Activated T-cell treated with anti-CD3 and anti-CD28 coated beads, Interleukin-2, amount 50 U/mL, for 24 hours (primary cell): ENCODE data around the gene TRAP1.
"Not testable (repeated sequence)": the region's sequence is repeated elsewhere in the genome, so short reads cannot be mapped to it uniquely, and the experiment has no call there.

ENCODE experiments used
- DNase-seq: peaks from one replicate; pipeline ENCODE4 v3.0.0-alpha.2; 2020
- H3K27ac Mint-ChIP-seq: 2 replicates; pipeline ENCODE4 v1.8.0; 2020; ENCODE audit warnings: mild to moderate bottlenecking, mixed read lengths
- H3K27me3 Mint-ChIP-seq: 2 replicates; pipeline ENCODE4 v1.8.0; 2020; ENCODE audit warnings: mixed read lengths
- H3K36me3 Mint-ChIP-seq: 2 replicates; pipeline ENCODE4 v1.8.0; 2020; ENCODE audit warnings: low read depth, mixed read lengths
- H3K4me1 Mint-ChIP-seq: 2 replicates; pipeline ENCODE4 v1.8.0; 2020; ENCODE audit warnings: low read depth, mixed read lengths
- H3K4me3 Mint-ChIP-seq: 2 replicates; pipeline ENCODE4 v1.8.0; 2020; ENCODE audit warnings: mild to moderate bottlenecking, moderate library complexity, mixed read lengths
- H3K9me3 Mint-ChIP-seq: 2 replicates; pipeline ENCODE4 v1.8.0; 2020; ENCODE audit warnings: mixed read lengths

Gene TRAP1

GRCh38 chr16:3730161-3731125 is 13.1 kb upstream of the TRAP1 start:
- no peak for DNase-seq
- no peaks in the 10 kb centered on the region for H3K9me3 Mint-ChIP-seq
- H3K27ac Mint-ChIP-seq, result no peak overlapping the region
- no peaks in the 10 kb centered on the region for H3K27me3 Mint-ChIP-seq
- H3K36me3 Mint-ChIP-seq, result peaks cover 80% of the 10 kb centered on the region
- no peaks in the 10 kb centered on the region for H3K4me1 Mint-ChIP-seq
- no peak overlapping the region for H3K4me3 Mint-ChIP-seq

DNA sequence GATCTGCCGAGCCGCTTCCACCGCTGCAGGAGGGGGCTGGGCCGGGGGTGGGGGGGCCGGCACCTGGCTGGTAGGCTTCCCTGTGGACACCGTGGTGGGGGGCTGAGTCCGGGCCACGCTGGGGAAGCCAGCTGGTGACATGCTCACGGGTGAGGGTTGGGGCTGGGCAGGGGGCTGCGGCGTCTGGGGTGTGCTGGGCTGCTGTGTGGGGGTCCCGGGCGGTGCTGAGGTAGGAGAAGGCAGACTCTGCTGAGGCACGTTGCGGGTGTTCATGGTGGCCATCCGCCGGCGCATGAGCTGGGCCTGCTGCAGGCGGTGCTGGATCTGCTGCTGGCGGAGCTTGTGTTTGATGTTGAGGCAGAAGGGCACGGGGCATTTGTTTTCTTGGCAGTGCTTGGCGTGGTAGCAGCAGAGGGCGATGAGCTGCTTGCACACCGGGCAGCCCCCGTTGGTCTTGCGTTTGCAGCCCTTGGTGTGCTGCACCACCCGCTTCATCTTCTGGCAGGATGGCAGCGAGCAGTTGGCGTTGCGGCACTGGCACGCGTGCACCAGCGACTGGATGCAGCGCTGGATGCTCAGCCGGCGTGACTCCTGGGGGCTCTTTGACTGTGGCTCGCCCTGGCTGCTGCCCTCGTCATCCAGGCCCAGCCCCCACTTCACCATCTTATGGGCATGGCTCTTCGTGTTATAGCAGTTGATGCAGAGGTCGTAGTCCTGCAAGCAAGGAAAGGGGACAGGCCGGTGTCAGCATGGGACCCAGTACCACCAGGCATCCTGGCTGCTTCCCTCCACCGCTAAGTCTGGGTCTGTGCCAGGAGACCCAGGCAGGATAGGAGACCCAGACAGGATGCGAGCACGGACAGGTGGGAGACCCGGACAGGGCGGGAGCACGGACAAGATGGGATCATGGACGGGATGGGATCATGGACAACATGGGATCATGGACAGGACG is 12.1 kb upstream of the TRAP1 start:
- no peak overlapping the region for H3K27ac Mint-ChIP-seq
- DNase-seq, result no peak
- H3K27me3 Mint-ChIP-seq, result no peaks in the 10 kb centered on the region
- H3K36me3 Mint-ChIP-seq, result peaks cover 70% of the 10 kb centered on the region
- H3K4me1 Mint-ChIP-seq, result no peaks in the 10 kb centered on the region
- H3K4me3 Mint-ChIP-seq, result no peak overlapping the region
- no peaks in the 10 kb centered on the region for H3K9me3 Mint-ChIP-seq

- no peak overlapping the region for H3K4me3 Mint-ChIP-seq
- H3K4me1 Mint-ChIP-seq, result no peaks in the 10 kb centered on the region
- peaks cover 64% of the 10 kb centered on the region for H3K36me3 Mint-ChIP-seq
- DNase-seq, result no peak
- H3K27ac Mint-ChIP-seq, result no peak overlapping the region
- no peaks in the 10 kb centered on the region for H3K27me3 Mint-ChIP-seq
- no peaks in the 10 kb centered on the region for H3K9me3 Mint-ChIP-seq
These were observed 11.3 kb upstream of the TRAP1 start for GRCh38 chr16:3728424-3729160.

- Mint-ChIP-seq H3K27me3 (no peaks in the 10 kb centered on the region), H3K36me3 (peaks cover 59% of the 10 kb centered on the region), H3K27ac (peak overlapping the region; percentile 61)
These were observed 10.6 kb upstream of the TRAP1 start for GRCh38 chr16:3727806-3728381.

GRCh38 chr16:3726021-3726687 is 8.8 kb upstream of the TRAP1 start:
- H3K4me3 Mint-ChIP-seq, result no peak overlapping the region
- H3K36me3 Mint-ChIP-seq, result peaks cover 41% of the 10 kb centered on the region
- no peaks in the 10 kb centered on the region for H3K9me3 Mint-ChIP-seq
- H3K4me1 Mint-ChIP-seq, result no peaks in the 10 kb centered on the region
- H3K27ac Mint-ChIP-seq, result no peak overlapping the region
- DNase-seq, result no peak
- H3K27me3 Mint-ChIP-seq, result no peaks in the 10 kb centered on the region

More at GRCh38 chr16:3727806-3728381, 10.6 kb upstream of the TRAP1 start:
- no peak for DNase-seq
- H3K4me1 Mint-ChIP-seq, result no peaks in the 10 kb centered on the region
- no peak overlapping the region for H3K4me3 Mint-ChIP-seq
- no peaks in the 10 kb centered on the region for H3K9me3 Mint-ChIP-seq

DNA sequence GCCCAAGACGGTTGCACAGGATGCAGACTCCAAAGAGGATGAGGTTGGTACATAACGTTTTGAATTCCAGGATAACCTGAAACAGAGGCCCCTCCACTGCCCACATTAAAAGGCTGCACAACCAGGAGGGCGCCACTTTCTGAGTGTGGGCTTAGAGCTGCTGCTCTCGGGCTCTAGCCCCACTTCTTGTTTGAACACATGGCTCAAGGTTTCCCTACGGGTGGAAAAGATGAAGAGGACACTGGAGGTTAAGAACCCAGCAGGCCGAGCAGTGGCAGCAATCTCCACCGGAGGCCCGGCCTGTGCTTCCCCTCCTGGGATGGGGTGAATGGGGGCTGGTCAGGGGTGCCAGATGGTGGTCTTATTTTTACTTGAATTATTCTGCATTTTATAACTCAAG is 8.0 kb upstream of the TRAP1 start:
- Mint-ChIP-seq H3K27ac (no peak overlapping the region), H3K4me1 (no peaks in the 10 kb centered on the region), H3K36me3 (peaks cover 32% of the 10 kb centered on the region), H3K27me3 (no peaks in the 10 kb centered on the region), H3K4me3 (no peak overlapping the region), H3K9me3 (no peaks in the 10 kb centered on the region)
- DNase-seq, result no peak

- H3K4me3 Mint-ChIP-seq, result no peak overlapping the region
- no peaks in the 10 kb centered on the region for H3K9me3 Mint-ChIP-seq
- DNase-seq, result no peak
- peaks cover 8% of the 10 kb centered on the region for H3K36me3 Mint-ChIP-seq
- peaks cover 6% of the 10 kb centered on the region for H3K4me1 Mint-ChIP-seq
- H3K27me3 Mint-ChIP-seq, result no peaks in the 10 kb centered on the region
- H3K27ac Mint-ChIP-seq, result no peak overlapping the region
These were observed 5.2 kb upstream of the TRAP1 start for GRCh38 chr16:3722508-3722907.

- peaks cover 16% of the 10 kb centered on the region for H3K4me1 Mint-ChIP-seq
- H3K4me3 Mint-ChIP-seq, result no peak overlapping the region
- no peak for DNase-seq
- no peaks in the 10 kb centered on the region for H3K27me3 Mint-ChIP-seq
- no peaks in the 10 kb centered on the region for H3K9me3 Mint-ChIP-seq
- H3K36me3 Mint-ChIP-seq, result peaks cover 14% of the 10 kb centered on the region
- peak overlapping the region; percentile 9 for H3K27ac Mint-ChIP-seq
These were observed 3.1 kb upstream of the TRAP1 start for GRCh38 chr16:3720418-3720817.

DNA sequence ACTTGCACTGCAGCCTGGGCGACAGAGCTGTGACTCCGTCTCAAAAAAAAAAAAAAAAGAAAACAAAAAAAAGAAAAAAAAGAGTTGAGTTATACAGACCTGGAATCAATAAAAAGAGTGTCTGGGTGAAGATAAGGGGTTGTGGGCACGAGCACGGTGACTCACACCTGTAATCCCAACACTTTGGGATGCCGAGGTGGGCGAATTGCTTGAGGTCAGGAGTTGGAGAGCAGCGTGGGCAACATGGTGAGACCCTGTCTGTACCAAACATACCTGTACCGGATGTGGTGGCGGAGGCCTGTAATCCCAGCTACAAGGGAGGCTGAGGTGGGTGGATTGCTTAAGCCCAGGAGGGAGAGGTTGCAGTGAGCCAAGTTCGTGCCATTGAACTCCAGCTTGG is 1.3 kb upstream of the TRAP1 start:
- Mint-ChIP-seq H3K27me3 (no peaks in the 10 kb centered on the region), H3K4me3 (peak overlapping the region; percentile 93), H3K9me3 (no peaks in the 10 kb centered on the region), H3K36me3 (peaks cover 31% of the 10 kb centered on the region), H3K27ac (peak overlapping the region; percentile 67), H3K4me1 (peaks cover 33% of the 10 kb centered on the region)
- DNase-seq, result no peak

DNA sequence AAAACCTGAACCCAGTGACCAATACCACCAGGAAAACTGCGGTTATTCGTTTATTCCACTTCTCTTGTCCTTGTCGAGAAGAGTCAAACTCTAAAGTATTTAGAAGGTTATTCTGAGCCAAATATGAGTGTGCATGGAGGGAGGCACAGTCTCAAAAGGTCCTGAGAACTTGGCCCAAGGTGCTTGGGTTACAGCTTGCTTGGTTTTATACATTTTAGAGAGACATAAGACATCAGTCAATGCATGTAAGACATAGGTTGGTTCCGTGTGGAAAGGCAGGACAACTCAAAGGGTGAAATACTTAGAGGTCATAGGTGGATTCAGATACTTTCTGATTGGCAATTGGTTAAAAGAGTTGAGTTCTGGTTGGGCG is 681 bp upstream of the TRAP1 start:
- H3K9me3 Mint-ChIP-seq, result no peaks in the 10 kb centered on the region
- H3K36me3 Mint-ChIP-seq, result peaks cover 38% of the 10 kb centered on the region
- H3K27me3 Mint-ChIP-seq, result no peaks in the 10 kb centered on the region
- H3K4me1 Mint-ChIP-seq, result peaks cover 39% of the 10 kb centered on the region
- H3K27ac Mint-ChIP-seq, result peak overlapping the region; percentile 94
- H3K4me3 Mint-ChIP-seq, result peak overlapping the region; percentile 93
- no peak for DNase-seq

- H3K4me1 Mint-ChIP-seq, result peaks cover 48% of the 10 kb centered on the region
- no peaks in the 10 kb centered on the region for H3K9me3 Mint-ChIP-seq
- H3K36me3 Mint-ChIP-seq, result peaks cover 48% of the 10 kb centered on the region
- peak overlapping the region; percentile 95 for H3K27ac Mint-ChIP-seq
- H3K4me3 Mint-ChIP-seq, result peak overlapping the region; percentile 93
- no peak for DNase-seq
- no peaks in the 10 kb centered on the region for H3K27me3 Mint-ChIP-seq
These were observed 491 bp downstream of the TRAP1 start for GRCh38 chr16:3716831-3717234.

- H3K4me1 Mint-ChIP-seq, result peaks cover 51% of the 10 kb centered on the region
- peak overlapping the region; percentile 93 for H3K4me3 Mint-ChIP-seq
- peak overlapping the region; percentile 22 for H3K27ac Mint-ChIP-seq
- H3K27me3 Mint-ChIP-seq, result no peaks in the 10 kb centered on the region
- DNase-seq, result no peak
- H3K9me3 Mint-ChIP-seq, result no peaks in the 10 kb centered on the region
- H3K36me3 Mint-ChIP-seq, result peaks cover 57% of the 10 kb centered on the region
These were observed 1.9 kb downstream of the TRAP1 start for GRCh38 chr16:3715430-3715829.

- not testable (repeated sequence) for H3K9me3 Mint-ChIP-seq, DNase-seq, H3K27me3 Mint-ChIP-seq
- H3K4me3 Mint-ChIP-seq, result peak overlapping the region; percentile 93
- H3K36me3 Mint-ChIP-seq, result peaks cover 68% of the 10 kb centered on the region
- H3K4me1 Mint-ChIP-seq, result peaks cover 56% of the 10 kb centered on the region
- H3K27ac Mint-ChIP-seq, result peak overlapping the region; percentile 41
These were observed 2.9 kb downstream of the TRAP1 start for GRCh38 chr16:3714378-3714777.
